GM19468 (cell line): ENCODE data around the gene LPCAT1.
"Not testable (repeated sequence)": the region's sequence is repeated elsewhere in the genome, so short reads cannot be mapped to it uniquely, and the experiment has no call there.

Source experiments
- ATAC-seq: cut with Tn5 transposase; IDR thresholded peaks from one replicate; pipeline ENCODE4 v1.9.1; 2021; ENCODE audit warnings: mild to moderate bottlenecking, moderate library complexity, moderate number of reproducible peaks; ENCODE audit not compliant: unreplicated experiment; ENCODE audit errors: extremely low read depth

Gene LPCAT1

DNA sequence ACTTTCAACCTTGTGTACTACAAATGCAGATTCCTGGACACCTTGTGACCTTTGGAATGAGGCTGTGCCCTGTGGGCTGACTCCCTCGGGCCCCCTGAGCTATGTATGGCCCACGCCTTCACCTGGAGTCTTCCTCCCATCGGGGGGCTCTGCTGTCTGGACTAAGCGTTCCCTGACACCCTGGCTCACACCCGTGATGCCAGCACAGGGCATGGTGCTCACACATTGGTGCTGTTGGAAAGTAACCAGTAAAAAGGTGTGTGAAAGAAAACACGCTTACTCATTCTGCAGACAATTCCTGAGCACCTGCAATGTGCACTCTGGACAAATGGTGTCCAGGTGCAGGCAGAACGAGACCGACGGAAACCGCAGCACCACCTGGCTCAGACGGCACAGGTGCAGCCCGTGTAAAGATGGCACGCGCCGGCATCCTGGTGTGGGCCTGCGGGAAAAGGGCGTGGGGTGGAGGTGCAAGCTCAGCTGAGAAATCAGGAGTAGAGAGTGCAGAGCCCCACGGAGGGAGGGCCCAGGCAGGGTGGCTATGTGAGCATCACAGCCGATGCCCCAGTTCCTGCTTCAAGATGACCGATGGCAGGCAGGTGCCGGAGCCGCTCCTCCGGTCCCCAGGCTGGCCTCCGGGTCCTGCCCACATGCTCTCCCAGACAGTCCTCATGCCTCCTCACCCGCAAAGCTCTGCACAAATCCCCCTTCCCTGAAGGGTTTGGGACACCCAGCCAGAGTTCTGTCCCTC lies 11.0 kb downstream of the LPCAT1 start:
- no peak for ATAC-seq

DNA sequence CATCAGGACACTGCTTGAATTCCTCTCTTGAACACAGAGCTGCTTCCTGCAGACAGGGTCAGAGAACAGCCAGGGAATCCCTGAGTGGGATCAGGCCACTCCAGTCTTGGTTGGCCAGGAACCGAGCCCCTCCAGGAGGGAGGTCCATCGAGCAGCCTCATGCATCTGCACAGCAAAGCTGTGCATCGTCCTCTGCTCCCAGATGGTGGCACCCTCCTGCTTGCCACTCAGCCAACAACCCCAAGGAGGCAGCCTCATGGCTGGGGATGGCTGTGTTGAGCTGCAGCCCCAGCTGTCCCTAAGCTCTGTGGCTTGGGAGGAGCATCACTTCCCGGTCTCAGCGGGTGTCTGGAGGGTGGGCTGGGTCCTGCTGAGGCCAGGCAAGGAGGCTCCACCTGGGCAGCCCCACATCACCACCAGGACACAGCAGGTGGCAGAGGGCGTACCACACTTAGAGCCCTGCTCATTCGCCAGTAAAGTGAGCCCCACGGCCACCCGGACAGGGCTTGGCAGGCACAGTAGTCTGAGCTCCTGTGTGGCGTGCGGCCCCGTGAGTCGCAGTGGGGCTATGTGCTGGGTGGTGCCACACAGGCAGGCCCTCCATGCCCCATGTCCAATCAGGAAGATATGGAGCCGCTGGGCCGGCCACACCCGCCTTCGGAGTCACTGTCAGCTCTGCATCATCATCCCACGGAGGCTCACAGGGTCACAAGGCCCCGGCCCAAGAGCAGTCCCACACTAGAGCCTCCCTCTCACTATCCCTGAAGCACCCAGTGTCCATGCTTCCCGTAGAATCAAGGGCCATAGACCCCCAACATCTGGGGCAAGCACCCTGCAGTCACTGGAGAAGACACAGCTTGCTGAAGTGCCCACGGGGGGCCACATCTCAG lies 11.9 kb downstream of the LPCAT1 start:
- no peak for ATAC-seq

DNA sequence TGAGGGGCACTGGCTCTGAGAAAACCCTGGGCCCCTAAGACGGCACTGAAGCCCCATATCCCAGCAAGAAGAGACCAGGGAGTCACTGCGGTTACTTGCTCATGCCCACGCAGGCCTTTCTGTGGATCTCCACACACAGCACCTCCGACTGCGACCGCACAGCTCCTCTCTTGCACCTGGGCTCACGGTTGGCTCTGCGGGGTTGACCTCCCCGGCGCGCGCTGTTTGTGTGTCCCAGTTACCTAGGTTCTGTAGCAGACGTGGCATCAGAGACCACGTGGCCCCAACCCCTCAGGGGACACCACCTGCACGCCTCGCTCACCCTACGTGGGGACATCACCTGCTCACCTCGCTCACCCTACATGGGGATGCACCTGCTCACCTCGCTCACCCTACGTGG lies 12.7 kb downstream of the LPCAT1 start:
- no peak for ATAC-seq

DNA sequence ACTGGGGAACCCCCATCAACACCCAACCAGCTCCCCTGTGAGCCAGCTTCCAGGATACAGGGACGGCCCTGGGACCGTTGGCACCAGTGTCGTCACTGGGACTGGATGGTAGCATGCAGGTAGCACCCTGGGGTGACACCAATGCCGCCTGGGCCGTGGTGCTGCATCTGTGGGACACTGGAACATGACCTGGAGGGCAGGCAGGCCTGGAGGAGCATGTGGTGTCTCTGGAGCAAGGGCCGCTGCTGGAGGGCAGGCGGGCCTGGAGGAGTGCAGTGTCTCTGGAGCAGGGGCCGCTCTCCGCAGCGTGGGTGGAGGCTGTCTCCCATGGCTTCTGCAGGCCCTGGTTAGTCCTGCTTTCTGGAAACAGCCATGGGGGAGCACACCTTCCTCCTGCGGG lies 13.1 kb downstream of the LPCAT1 start:
- no peak for ATAC-seq

DNA sequence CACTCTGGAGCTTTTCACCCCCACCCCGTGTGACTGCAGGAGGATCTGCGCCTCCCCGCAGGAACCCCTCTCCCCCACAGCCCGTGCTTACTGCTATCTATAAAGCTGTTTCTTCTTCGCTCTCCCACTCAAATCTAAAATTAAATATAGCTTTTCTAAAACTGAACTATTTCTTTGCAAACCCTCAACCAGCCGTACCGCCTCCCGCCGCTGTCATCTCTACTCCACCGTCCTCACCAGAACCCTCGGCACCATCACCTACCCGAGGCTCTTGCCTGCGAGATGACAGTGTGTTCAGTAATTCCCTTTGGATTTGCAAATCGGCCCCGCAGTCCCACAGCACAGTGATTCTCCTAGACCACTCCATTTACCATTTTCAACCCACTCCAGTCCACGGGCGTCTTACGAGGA lies 13.6 kb downstream of the LPCAT1 start:
- ATAC-seq = no peak

DNA sequence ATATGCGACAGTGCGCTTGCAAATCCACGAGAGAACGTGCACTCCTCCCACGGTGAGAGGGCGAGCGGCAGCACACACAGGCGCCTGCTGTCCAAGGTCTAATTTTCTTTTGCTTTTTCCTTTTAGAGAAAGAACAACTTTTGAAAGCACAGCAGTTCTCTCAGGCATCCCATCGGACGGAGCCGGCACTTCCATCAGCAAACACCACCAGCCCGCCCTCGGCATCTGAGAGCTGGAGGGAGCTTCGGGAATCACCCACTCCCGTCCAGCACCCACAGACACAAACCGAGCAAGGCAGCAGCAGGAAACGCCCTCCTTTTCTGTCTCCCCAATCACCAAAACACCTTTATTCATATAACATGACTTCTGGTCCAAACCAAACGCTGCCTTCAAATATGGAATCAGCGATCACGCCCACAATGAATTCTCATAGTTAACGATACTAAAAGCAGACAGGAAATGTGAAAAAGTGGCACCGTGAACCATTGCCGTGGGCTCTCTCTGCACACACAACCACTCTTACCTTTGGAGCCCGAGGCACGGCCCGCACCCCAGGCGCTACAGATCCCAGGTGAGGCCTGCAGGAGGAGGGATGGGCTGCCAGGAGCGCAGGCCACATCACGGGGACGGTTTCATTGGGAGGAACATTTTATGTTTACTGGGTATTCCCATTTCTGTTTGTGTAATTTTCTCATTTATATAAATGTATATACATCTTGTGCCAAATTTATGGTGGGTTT lies 14.2 kb downstream of the LPCAT1 start:
- no peak for ATAC-seq

DNA sequence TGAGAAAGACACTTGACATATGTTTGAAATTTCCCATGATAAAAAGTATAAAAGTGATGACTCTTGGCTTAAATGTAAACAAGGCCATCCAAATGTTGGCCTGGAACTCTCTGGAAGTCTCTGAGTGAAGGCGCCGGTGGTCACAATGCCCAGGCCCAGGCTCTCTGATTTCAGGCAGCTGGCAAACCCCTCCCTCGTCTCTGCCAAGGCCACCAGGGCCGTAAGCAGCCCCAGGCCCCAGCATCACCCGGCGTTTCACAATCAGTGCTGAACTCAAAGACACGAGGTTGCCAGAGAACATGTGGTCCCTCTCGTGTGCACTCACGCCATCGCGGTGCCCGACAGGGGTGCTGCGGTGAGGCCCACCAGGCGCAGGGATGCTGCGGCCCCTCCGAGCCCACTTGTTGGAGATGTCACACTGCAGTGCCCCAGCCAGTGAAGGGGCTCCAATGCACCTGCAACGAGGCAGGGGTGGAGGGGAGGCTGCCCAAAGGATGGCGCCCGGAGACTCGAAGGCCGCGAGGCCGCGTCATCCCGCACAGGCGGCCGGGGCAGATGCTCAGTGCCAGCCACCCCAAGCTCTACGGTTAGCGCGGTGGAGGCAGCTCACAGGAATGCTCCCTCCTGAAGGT lies 15.0 kb downstream of the LPCAT1 start:
- no peak for ATAC-seq

DNA sequence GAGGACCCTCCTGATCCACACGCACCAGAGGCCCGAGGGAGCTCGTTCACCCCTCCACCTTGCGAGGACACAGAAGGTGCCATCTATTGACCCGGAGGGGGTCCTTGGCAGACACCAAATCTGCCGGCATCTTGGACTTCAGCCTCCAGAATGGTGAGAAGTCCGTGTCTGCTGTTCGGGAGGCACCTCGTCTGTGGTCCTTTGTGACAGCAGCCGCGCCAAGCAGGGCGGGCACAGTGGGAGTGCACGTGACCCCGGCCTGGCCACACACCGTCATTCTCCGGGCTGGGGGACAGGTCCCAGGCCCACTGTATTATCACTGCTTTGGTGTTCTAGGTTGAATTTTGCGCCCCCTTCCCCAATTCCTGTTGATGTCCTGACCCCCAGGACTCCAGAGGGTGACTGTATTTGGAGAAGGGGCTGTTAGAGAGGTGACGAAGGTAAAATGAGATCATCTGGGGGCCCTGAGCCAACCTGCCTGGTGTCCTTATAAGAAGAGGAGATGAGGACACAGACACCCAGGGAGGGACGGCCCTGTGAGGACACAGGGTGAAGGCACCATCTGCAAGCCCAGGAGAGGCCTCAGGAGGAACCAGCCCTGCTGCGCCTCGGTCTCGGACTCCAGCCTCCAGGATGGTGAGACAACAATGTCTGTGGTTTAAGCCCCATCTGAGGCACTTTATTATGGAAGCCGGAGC lies 15.7 kb downstream of the LPCAT1 start:
- ATAC-seq = no peak

DNA sequence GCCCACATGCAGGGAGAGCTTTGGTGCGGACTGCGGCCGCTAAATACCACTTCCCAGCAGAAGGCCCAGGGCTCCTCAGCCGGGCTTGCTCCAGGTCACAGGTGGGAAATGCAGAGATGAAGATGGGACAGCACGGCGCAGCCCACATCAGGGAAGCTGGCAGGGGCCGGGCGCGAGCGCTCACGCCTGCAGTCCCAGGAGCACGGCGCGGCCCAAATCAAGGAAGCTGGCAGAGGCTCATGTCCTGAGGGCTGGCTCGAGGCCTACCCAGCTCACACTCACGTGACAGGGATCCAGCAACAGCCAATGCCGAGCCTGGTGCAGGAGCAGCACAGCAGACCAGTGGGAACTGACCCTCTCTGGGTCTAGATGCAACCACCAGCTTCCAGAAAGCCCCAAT lies 16.3 kb downstream of the LPCAT1 start:
- ATAC-seq = no peak

DNA sequence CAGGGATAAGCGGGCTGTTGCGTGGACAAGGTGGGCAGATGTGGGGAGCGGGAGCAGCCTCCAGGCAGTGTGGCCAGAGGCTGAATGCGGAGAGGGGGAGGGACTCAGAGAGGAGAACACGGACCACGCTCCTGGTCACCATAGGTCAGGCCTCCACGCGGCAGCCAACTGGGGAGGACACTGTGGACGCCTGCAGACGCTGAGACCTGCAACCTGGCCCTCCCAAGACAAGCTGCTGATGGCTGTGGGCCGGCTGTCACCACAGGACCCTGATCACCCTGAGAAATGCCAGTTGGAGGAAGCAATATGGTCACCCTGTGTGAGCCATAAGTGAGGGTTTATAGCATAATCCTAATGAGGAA lies 16.8 kb downstream of the LPCAT1 start:
- no peak for ATAC-seq

DNA sequence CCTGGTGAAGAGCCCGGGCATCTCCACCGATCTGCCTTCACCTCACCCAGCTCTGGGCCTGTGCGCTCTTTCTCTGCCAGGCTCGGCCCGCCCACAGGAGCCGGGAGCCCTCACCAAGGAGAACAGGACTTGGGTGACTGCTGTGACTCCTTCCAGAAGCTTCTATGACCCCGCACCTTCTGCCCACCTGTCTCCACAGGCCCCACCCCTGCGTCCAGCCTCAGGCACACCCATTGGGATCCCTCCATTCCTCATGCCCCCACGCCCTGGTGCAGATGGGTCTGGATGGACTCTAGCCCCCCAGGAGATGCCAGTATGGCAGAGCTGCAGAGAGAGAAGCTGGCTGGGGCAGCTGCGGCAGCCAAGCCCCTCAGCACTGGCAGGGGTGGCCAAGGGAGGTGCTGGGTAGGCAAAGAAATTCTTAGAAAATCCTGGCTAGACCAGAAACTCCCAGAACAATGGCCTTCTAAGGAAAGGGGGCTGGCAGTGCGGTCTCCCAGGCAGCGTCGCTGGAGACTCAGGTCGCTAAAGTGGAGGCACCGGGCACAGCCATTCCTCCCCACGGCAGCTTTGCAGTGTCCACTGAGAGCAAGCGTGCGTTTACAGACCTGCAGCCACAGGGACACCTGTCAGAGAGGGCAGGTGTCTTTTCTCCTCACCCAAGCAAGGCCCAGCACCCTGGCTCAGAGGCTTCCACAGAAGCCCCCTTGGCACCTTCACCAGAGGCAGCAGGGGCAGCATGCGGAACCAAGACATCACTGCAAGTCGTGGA lies 17.3 kb downstream of the LPCAT1 start:
- ATAC-seq = no peak

DNA sequence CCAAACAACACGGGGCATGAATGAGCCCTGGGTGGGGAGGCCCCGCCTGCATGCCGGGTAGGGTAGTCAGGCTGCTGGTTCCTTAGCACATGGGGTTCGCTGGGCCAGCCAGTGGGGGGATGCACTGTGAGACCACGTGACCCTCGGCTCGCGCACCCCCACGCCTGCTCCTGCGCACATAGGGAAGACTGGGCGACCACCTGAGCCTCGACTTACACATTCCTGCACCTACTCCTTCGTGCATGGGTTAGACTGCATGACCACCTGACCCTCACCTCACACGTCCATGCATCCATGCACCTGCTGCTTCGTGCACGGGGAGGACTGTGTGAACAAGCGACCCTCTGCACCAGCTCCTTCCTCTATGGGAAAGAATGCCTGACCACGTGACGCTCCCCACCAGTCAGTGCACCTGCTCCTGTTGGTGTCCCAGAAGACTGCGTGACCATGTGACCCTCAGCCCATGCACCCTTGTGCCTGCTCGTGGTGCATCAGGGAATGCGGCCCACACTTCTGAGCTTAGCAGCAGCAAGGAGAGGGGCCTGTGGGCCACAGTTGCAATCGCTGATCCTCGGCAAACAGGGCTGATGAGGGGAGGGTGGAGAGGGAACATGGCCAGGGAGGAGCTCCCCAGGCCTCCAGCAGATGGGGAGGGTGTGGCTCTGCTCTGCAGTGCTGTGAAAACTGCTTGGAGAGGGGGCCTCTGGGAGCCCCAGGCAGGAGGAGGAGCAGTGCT lies 18.1 kb downstream of the LPCAT1 start:
- no peak for ATAC-seq

DNA sequence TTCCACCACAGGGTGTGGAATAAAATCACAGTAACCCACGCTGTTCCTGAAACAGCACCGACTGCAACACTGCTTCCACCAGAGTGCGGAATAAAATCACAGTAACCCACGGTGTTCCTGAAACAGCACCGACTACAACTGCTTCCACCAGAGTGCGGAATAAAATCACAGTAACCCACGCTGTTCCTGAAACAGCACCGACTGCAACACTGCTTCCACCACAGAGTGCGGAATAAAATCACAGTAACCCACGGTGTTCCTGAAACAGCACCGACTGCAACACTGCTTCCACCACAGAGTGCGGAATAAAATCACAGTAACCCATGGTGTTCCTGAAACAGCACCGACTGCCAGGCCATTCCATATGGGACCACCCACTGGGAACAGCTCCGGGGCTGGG lies 18.7 kb downstream of the LPCAT1 start:
- not testable (repeated sequence) for ATAC-seq

DNA sequence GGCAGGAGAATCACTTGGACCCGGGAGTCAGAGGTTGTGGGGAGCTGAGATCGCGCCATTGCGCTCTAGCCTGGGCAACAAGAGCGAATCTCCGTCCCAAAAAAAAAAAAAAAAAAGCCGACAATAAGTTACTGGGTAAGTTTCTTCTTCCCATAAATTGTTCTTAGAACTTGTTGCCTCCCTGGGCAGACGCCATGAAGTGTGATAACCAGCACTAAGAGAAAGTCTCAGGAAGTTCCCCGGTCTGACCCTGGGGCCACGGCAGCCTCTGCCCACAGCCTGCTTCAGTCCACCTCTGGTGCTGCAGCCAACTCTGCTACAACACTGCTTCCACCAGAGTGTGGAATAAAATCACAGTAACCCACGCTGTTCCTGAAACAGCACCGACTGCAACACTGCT lies 19.1 kb downstream of the LPCAT1 start:
- ATAC-seq = no peak

DNA sequence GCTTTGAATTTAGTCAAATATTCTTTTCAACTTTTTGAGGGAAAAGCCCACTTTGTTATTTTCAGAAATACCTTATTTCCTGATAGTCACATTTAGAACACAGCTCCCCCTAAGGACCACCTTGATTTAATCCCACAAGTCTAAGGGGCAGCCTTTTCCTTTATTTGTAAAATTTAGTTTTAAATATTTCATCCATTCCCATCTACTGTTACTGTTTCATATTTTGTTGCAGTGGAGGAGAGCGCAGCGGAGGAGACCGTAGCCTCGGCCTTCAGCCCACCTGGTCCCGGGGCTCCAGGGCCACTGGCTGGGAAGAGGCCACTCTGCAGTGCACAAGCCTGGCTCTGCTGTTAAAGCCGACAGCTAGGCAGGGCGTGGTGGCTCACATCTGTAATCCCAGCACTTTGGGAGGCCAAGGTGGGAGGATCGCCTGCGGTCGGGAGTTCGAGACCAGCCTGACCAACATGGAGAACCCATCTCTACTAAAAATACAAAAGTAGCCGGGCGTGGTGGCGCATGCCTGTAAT lies 19.6 kb downstream of the LPCAT1 start:
- no peak for ATAC-seq

DNA sequence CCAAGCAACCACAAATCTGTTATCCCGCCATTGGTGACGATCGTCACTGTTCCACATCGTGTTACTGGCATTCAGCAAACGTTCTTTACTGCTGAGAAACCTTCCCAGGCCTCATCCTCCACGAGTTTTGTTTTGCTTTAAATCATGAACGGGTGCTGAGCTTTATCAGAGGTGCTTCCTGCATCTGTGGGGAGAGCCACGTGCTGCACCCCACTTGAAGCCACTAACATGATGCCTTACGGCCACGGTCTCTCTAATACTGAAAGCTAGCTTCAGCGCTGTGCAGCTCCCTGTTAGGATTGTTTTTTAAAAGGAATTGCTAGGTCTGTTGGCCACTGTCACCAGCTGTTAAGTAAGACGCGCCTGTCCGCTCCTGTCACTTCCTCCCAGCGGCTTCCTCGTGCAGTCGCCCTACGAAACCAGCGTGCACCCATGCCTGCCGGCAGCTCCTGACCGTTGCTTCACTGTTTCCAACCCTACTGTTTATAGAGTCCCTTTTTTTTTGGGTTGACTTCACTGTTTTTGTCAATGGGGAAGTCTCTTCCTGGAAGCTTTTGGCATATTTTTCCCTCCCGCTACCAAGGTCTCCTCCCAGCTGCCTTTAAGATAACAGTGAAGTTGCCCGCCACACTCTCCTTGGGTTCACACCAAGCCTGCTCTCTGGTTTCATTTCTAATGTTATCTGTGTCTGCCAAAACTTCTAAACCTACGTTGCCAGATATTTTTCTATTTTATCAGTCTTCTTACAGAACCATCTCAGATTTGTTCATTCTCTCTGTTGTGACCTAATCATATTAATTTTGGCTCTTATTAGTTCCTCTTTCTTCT lies 20.3 kb downstream of the LPCAT1 start:
- ATAC-seq = no peak

DNA sequence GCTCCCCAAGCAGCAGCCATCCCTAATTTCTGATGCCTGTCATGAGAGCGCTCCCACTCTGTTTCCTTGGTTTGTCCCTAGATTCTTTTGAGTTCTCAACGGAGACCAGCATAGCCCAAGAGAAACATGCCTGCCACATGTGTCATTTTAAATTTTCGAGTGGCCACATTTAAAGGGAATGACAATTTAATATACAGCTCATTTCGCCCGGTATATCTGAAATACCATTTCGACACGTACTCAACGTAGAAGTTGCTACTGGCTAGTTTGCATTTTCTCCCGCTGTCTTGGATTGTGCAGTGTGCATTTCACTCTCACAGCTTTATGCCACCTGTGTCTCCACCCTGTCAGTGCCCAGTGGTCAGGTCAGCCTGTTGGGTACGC lies 21.0 kb downstream of the LPCAT1 start:
- no peak for ATAC-seq
